Measurements from ENCODE around the gene REX1BD.
A peak's percentile ranks its signal among the peaks of the same experiment; 100 is the strongest.

Gene REX1BD

DNA sequence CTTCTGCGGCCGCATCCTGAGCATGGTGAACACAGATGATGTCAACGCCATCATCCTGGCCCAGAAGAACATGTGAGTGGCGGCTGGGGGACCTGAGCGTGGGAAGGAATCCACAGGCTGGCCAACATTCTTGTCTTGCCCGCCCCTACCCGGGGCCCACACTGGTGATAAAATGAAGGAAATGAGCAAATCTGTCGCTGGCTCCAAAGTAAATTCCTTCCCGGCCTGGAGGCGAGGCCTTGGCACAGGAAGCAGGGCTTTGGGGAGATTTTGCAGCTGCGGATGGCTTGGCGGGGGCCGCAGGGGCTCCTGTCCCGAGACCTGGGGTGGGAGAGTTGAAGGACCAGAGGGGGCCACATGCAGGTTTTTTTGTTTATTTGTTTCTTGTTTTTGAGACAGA lies 26.5 kb upstream of the REX1BD start:
- Mint-ChIP-seq H3K4me1 (ENCODE audit: low read depth) (peaks cover 18% of the 10 kb centered on the region), H3K36me3 (ENCODE audit: low read depth) (peaks cover 39% of the 10 kb centered on the region), H3K9me3 (no peaks in the 10 kb centered on the region), H3K27me3 (ENCODE audit: low read depth) (no peaks in the 10 kb centered on the region), H3K4me3 (no peak overlapping the region), H3K27ac (no peak overlapping the region)
- DNase-seq (ENCODE audit: low spot score) = no peak

DNA sequence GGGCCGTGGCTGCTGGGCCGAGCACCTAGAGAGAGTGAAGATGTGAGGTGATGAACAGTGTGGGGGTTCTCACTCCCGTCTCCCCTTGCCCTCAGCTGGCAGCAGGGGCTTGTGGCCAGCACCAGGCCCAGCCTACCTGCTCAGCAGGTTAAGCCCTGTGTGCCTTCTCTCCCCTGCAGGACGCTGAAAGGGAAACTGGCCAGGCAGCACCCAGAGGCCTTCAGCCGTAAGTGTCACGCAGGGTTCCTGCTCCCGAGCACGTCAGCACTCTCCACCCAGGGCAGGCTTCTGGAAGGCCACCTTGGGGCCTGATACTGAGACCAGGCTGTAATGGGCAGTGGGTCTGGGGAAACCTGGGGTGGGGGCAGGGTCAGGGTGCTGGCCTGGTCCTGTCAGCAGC lies 21.6 kb upstream of the REX1BD start:
- peaks cover 51% of the 10 kb centered on the region for H3K36me3 Mint-ChIP-seq (ENCODE audit: low read depth)
- no peaks in the 10 kb centered on the region for H3K27me3 Mint-ChIP-seq (ENCODE audit: low read depth)
- H3K4me1 Mint-ChIP-seq (ENCODE audit: low read depth) = peaks cover 1% of the 10 kb centered on the region
- H3K27ac Mint-ChIP-seq = no peak overlapping the region
- H3K9me3 Mint-ChIP-seq = no peaks in the 10 kb centered on the region
- no peak for DNase-seq (ENCODE audit: low spot score)
- no peak overlapping the region for H3K4me3 Mint-ChIP-seq

GRCh38 chr19:18568367-18568766 lies 20.2 kb upstream of the REX1BD start:
- Mint-ChIP-seq H3K9me3 (no peaks in the 10 kb centered on the region), H3K4me1 (ENCODE audit: low read depth) (peaks cover 10% of the 10 kb centered on the region), H3K27me3 (ENCODE audit: low read depth) (no peaks in the 10 kb centered on the region), H3K27ac (no peak overlapping the region), H3K4me3 (no peak overlapping the region), H3K36me3 (ENCODE audit: low read depth) (peaks cover 55% of the 10 kb centered on the region)
- no peak for DNase-seq (ENCODE audit: low spot score)

- H3K36me3 Mint-ChIP-seq (ENCODE audit: low read depth) = peaks cover 63% of the 10 kb centered on the region
These were observed 16.8 kb upstream of the REX1BD start, which contains the start of gene UBA52 for GRCh38 chr19:18571564-18572344. UBA52 (plus strand) TSS chr19:18571857; CDS start chr19:18573301, 1,444 bp downstream.

DNA sequence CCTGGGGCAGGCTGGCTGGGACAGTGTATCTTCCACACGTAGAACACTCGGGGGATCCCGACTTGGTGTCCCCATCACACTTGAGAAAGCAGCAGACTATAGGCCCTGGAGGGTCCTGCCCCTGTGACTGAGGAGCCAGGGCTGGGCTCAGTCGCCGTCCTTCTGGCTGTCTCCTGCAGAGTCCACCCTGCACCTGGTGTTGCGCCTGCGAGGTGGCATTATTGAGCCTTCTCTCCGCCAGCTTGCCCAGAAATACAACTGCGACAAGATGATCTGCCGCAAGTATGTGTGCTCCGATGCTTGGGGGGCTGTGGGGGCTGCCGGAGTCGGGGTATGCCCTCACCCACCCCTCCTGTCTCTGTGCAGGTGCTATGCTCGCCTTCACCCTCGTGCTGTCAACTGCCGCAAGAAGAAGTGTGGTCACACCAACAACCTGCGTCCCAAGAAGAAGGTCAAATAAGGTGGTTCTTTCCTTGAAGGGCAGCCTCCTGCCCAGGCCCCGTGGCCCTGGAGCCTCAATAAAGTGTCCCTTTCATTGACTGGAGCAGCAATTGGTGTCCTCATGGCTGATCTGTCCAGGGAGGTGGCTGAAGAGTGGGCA lies 13.8 kb upstream of the REX1BD start:
- no peak for DNase-seq (ENCODE audit: low spot score)
- Mint-ChIP-seq H3K4me3 (peak overlapping the region; percentile 24), H3K4me1 (ENCODE audit: low read depth) (peaks cover 14% of the 10 kb centered on the region), H3K27me3 (ENCODE audit: low read depth) (no peaks in the 10 kb centered on the region), H3K27ac (no peak overlapping the region), H3K36me3 (ENCODE audit: low read depth) (peaks cover 45% of the 10 kb centered on the region), H3K9me3 (no peaks in the 10 kb centered on the region)

More at GRCh38 chr19:18571564-18572344, 16.8 kb upstream of the REX1BD start, which contains the start of gene UBA52:
- Mint-ChIP-seq H3K27me3 (ENCODE audit: low read depth) (no peaks in the 10 kb centered on the region), H3K27ac (peak within 1 kb of the TSS; percentile 95), H3K9me3 (no peaks in the 10 kb centered on the region), H3K4me3 (peak within 1 kb of the TSS; percentile 91), H3K4me1 (ENCODE audit: low read depth) (peaks cover 10% of the 10 kb centered on the region)
- DNase-seq (ENCODE audit: low spot score) = peak; percentile 100

- H3K4me1 Mint-ChIP-seq (ENCODE audit: low read depth) = peaks cover 13% of the 10 kb centered on the region
These were observed 12.2 kb upstream of the REX1BD start for GRCh38 chr19:18576383-18576782.

DNA sequence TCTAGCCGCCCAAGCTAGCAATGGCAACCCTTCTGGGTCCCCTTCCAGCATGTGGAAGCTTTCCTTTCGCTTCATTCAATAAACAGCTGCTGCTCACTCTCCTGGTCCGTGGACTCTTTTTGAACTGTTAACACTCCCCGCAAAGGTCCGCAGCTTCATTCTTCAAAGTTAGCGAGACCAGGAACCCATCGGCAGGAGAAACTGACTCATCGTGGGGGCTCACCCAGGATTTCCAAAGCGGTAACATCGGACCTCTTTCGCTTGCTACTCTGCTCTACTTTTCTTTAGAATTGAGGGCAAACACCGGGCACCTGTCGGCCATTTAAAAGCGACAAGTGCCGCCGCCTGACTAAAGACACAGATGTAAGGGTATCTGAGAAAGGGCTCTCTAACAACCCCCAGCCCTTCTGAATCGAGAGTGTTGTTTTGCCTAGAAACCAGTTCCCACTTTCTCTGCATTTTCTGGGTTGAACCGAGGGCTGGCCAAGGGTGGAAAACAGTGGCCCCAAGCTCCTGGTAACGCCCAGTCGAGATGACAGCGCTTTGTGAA lies 11.2 kb upstream of the REX1BD start:
- Mint-ChIP-seq H3K9me3 (no peaks in the 10 kb centered on the region), H3K4me1 (ENCODE audit: low read depth) (peaks cover 12% of the 10 kb centered on the region), H3K27ac (no peak overlapping the region), H3K36me3 (ENCODE audit: low read depth) (peaks cover 36% of the 10 kb centered on the region), H3K27me3 (ENCODE audit: low read depth) (no peaks in the 10 kb centered on the region), H3K4me3 (no peak overlapping the region)
- DNase-seq (ENCODE audit: low spot score) = no peak

More at GRCh38 chr19:18576383-18576782, 12.2 kb upstream of the REX1BD start:
- no peak for DNase-seq (ENCODE audit: low spot score)
- H3K4me3 Mint-ChIP-seq = no peak overlapping the region
- no peak overlapping the region for H3K27ac Mint-ChIP-seq
- H3K9me3 Mint-ChIP-seq = no peaks in the 10 kb centered on the region
- H3K27me3 Mint-ChIP-seq (ENCODE audit: low read depth) = no peaks in the 10 kb centered on the region
- peaks cover 41% of the 10 kb centered on the region for H3K36me3 Mint-ChIP-seq (ENCODE audit: low read depth)

GRCh38 chr19:18580311-18580710 lies 8.3 kb upstream of the REX1BD start:
- H3K4me3 Mint-ChIP-seq = no peak overlapping the region
- H3K9me3 Mint-ChIP-seq = no peaks in the 10 kb centered on the region
- no peak overlapping the region for H3K27ac Mint-ChIP-seq
- H3K36me3 Mint-ChIP-seq (ENCODE audit: low read depth) = peaks cover 8% of the 10 kb centered on the region
- peaks cover 8% of the 10 kb centered on the region for H3K4me1 Mint-ChIP-seq (ENCODE audit: low read depth)
- no peaks in the 10 kb centered on the region for H3K27me3 Mint-ChIP-seq (ENCODE audit: low read depth)
- no peak for DNase-seq (ENCODE audit: low spot score)

DNA sequence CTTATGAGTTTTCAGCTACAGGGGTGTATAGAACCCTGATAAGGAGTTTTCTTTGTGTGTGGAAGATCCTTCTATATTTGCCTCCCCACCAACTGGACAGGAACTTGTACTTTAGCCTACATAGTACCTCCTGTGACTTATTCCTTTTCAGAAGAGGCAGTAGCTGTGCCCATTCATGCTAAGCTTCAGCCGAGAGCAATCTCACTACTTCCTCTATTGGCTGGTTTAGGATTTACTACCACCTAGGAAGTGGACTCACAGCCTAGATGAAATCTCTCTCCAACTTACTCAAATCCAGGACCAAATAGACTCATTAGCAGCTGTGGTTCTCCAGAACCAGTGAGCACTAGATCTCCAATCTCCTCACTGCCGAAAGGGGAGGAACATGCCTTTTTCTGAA lies 2.3 kb upstream of the REX1BD start:
- Mint-ChIP-seq H3K4me3 (peak overlapping the region; percentile 4), H3K36me3 (ENCODE audit: low read depth) (peaks cover 14% of the 10 kb centered on the region), H3K9me3 (no peaks in the 10 kb centered on the region), H3K4me1 (ENCODE audit: low read depth) (peaks cover 23% of the 10 kb centered on the region), H3K27me3 (ENCODE audit: low read depth) (no peaks in the 10 kb centered on the region), H3K27ac (no peak overlapping the region)
- DNase-seq (ENCODE audit: low spot score) = no peak

DNA sequence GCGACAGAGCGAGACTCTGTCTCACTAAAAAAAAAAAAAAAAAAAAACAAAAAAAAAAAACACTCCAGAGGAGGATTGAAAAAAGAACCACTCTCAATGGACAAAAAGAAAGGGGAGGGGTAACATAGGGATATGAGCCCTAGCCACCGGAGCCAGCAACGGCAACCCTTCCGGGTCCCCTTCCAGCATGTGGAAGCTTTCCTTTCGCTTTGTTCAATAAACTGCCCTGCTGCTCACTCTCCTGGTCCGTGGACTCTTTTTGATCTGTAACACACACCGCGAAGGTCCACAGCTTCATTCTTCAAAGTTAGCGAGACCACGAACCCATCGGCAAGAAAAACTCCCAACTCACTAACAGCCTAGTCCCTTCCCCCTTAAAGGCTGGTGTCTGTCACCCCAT lies 1.0 kb upstream of the REX1BD start:
- H3K9me3 Mint-ChIP-seq = no peaks in the 10 kb centered on the region
- peak overlapping the region; percentile 91 for H3K4me3 Mint-ChIP-seq
- peak overlapping the region; percentile 92 for H3K27ac Mint-ChIP-seq
- peaks cover 14% of the 10 kb centered on the region for H3K36me3 Mint-ChIP-seq (ENCODE audit: low read depth)
- peaks cover 23% of the 10 kb centered on the region for H3K4me1 Mint-ChIP-seq (ENCODE audit: low read depth)
- H3K27me3 Mint-ChIP-seq (ENCODE audit: low read depth) = no peaks in the 10 kb centered on the region
- no peak for DNase-seq (ENCODE audit: low spot score)

DNA sequence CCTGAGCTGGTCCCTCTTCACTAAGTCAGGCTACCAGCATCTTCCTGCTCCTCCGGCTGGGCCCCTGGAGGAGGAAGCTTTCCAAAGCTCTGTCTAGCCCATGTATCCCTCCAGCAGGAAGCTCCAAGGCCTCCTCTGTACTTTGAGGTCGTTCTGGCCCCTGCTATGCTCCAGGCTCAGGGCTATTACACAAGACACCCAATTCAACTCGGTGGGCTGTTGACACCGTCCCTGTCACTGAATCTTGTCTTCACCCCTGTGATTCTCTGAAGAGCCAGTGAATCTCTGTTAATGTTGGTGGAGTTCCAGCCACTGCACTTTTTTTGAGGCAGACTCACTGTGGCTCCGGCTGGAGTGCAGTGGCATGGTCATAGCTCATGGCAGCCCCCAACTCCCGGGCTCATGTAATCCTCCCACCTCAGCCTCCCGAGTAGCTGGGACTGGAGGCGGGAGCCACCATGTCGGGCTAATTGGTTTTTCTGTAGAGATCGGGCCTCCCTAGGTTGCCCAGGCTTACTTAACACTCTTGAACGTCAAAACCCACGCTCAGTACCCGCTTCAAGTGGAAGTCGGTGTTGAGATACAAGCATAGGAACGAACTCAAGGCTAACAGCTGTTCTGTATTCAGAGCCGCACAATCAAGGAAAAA lies 512 bp upstream of the REX1BD start:
- no peaks in the 10 kb centered on the region for H3K9me3 Mint-ChIP-seq
- H3K27ac Mint-ChIP-seq = peak overlapping the region; percentile 92
- H3K4me1 Mint-ChIP-seq (ENCODE audit: low read depth) = peaks cover 23% of the 10 kb centered on the region
- peak overlapping the region; percentile 91 for H3K4me3 Mint-ChIP-seq
- no peak for DNase-seq (ENCODE audit: low spot score)
- no peaks in the 10 kb centered on the region for H3K27me3 Mint-ChIP-seq (ENCODE audit: low read depth)
- H3K36me3 Mint-ChIP-seq (ENCODE audit: low read depth) = peaks cover 14% of the 10 kb centered on the region

- peak; percentile 69 for DNase-seq (ENCODE audit: low spot score)
These were observed 1.0 kb downstream of the REX1BD start for GRCh38 chr19:18589380-18590272.

More at GRCh38 chr19:18589380-18590272, 1.0 kb downstream of the REX1BD start:
- H3K27me3 Mint-ChIP-seq (ENCODE audit: low read depth) = peaks cover under 1% of the 10 kb centered on the region
- peaks cover 27% of the 10 kb centered on the region for H3K4me1 Mint-ChIP-seq (ENCODE audit: low read depth)
- no peaks in the 10 kb centered on the region for H3K9me3 Mint-ChIP-seq
- peaks cover 14% of the 10 kb centered on the region for H3K36me3 Mint-ChIP-seq (ENCODE audit: low read depth)
- peak overlapping the region; percentile 84 for H3K27ac Mint-ChIP-seq
- peak overlapping the region; percentile 91 for H3K4me3 Mint-ChIP-seq

Data from T-helper 2 cell treated with Interferon-gamma antibody and Interleukin-4, amounts not matched to agents 5 μg/mL and 100 μg/mL, for 36 hours (primary cell).